A549 (cell line): ENCODE data around the gene NHSL1. TPM values are rescaled to one million over a fixed set of nuclear protein-coding genes. Genes with fewer than 3 reads are reported as not detected.

Source experiments
- ATAC-seq, 2 experiments: fragments of 200-7000 bp in 1 of 2; fragments of >200 bp in 1 of 2; cut with Nextera tagmentation in 1 of 2; cut with Tn5 transposase in 1 of 2; 3 replicates each; pipeline versions ENCODE4 v1.8.0 to v1.9.1; 2018 to 2020; ENCODE audit warnings: mild to moderate bottlenecking in 1 of 2, moderate library complexity in 1 of 2
- CTCF ChIA-PET: fragments of 300-600 bp; sonication (Branson Sonifier 250); formaldehyde crosslinking; extraction: SDS; loops from one replicate; lab custom pipeline; 2021; ENCODE audit warnings: antibody characterized with exemption, inconsistent platforms; lab: Yijun Ruan, JAX
- POLR2A ChIA-PET: fragments of 350-600 bp; formaldehyde crosslinking; extraction: SDS; loops from one replicate; lab custom pipeline; 2021; ENCODE audit warnings: antibody characterized with exemption, inconsistent platforms; lab: Yijun Ruan, JAX
- DNase-seq, 2 experiments: peaks; one replicate each; pipeline versions ENCODE4 v3.0.0 to v3.0.0-alpha.2; 2011 to 2016; ENCODE audit warnings: low read depth in 1 of 2, low spot score in 1 of 2
- FAIRE-seq: peaks from 2 replicates; lab custom pipeline; 2011; peaks lifted over from hg19 to GRCh38; lab: Jason Lieb, UNC
- H3K27ac ChIP-seq, 2 experiments: fragments of >200 bp; sonication (Bioruptor Twin); formaldehyde crosslinking; 3 replicates each; pipeline ENCODE4 v1.5.1; 2016 to 2017
- H3K4me1 ChIP-seq: fragments of >200 bp; sonication (Bioruptor Twin); formaldehyde crosslinking; 3 replicates; pipeline ENCODE4 v1.6.1; 2016
- H3K4me2 ChIP-seq: fragments of >200 bp; sonication (Bioruptor Twin); formaldehyde crosslinking; 3 replicates; pipeline ENCODE4 v1.6.1; 2016
- H3K4me3 ChIP-seq: fragments of >200 bp; sonication (Bioruptor Twin); formaldehyde crosslinking; 3 replicates; pipeline ENCODE4 v1.5.1; 2016
- H3K9me3 ChIP-seq: fragments of >200 bp; sonication (Bioruptor Twin); formaldehyde crosslinking; 3 replicates; pipeline ENCODE4 v1.6.1; 2016
- CBX2 ChIP-seq: fragments of 200-600 bp; sonication (generic); IDR thresholded peaks from 2 replicates; pipeline ENCODE4 v1.6.1; 2016; ENCODE audit warnings: low read depth, mild to moderate bottlenecking, borderline replicate concordance
- CHD4 ChIP-seq: fragments of 200-600 bp; sonication (generic); IDR thresholded peaks from 2 replicates; pipeline ENCODE4 v1.6.1; 2016; ENCODE audit warnings: antibody characterized with exemption, mild to moderate bottlenecking, borderline replicate concordance
- EHF ChIP-seq: fragments of 250-450 bp; sonication (Bioruptor Pico); IDR thresholded peaks from 2 replicates; pipeline ENCODE4 v1.5.0; 2020; ENCODE audit warnings: mild to moderate bottlenecking
- EHMT2 ChIP-seq: fragments of 200-600 bp; sonication (generic); IDR thresholded peaks from 2 replicates; pipeline ENCODE4 v1.6.1; 2016; ENCODE audit warnings: antibody characterized with exemption, low read depth, mild to moderate bottlenecking, moderate library complexity
- EP300 ChIP-seq, 2 experiments: fragments of >200 bp; sonication (Bioruptor Twin); formaldehyde crosslinking; IDR thresholded peaks; 2 replicates in 1 of 2; 3 replicates in 1 of 2; pipeline ENCODE4 v1.6.1; 2016 to 2017
- ESRRA ChIP-seq: fragments of 150-350 bp; IDR thresholded peaks from 2 replicates; pipeline ENCODE4 v1.6.1; 2014; ENCODE audit warnings: mild to moderate bottlenecking, low read length, borderline replicate concordance
- FOXS1 ChIP-seq: fragments of 250-450 bp; sonication (Bioruptor Pico); IDR thresholded peaks from 2 replicates; pipeline ENCODE4 v1.5.0; 2020; ENCODE audit warnings: mild to moderate bottlenecking, moderate library complexity
- HDAC2 ChIP-seq: fragments of 200-600 bp; sonication (generic); IDR thresholded peaks from 2 replicates; pipeline ENCODE4 v1.6.1; 2016
- HOXB13 ChIP-seq: fragments of 250-450 bp; sonication (Bioruptor Pico); IDR thresholded peaks from 2 replicates; pipeline ENCODE4 v1.5.0; 2020; ENCODE audit warnings: low read depth, mild to moderate bottlenecking, moderate library complexity
- JUNB ChIP-seq: fragments of >200 bp; sonication (Bioruptor Twin); formaldehyde crosslinking; IDR thresholded peaks from 2 replicates; pipeline ENCODE4 v1.6.1; 2016
- KDM1A ChIP-seq: fragments of 200-600 bp; sonication (generic); IDR thresholded peaks from 2 replicates; pipeline ENCODE4 v1.6.1; 2016; ENCODE audit warnings: low read depth, mild to moderate bottlenecking
- KDM5A ChIP-seq: fragments of 200-600 bp; sonication (generic); IDR thresholded peaks from 2 replicates; pipeline ENCODE4 v1.6.1; 2016; ENCODE audit warnings: antibody characterized with exemption, mild to moderate bottlenecking
- MAFK ChIP-seq: fragments of 450-650 bp; IDR thresholded peaks from 2 replicates; pipeline ENCODE4 v1.6.1; 2014; ENCODE audit not compliant: partially characterized antibody
- MAZ ChIP-seq: fragments of 150-350 bp; IDR thresholded peaks from 2 replicates; pipeline ENCODE4 v1.6.1; 2014; ENCODE audit warnings: antibody characterized with exemption, low read depth, low read length, borderline replicate concordance
- NPAS2 ChIP-seq: fragments of 250-450 bp; sonication (Bioruptor Pico); IDR thresholded peaks from 2 replicates; pipeline ENCODE4 v1.8.0; 2022; ENCODE audit warnings: mild to moderate bottlenecking, moderate library complexity, borderline replicate concordance
- PHF8 ChIP-seq: fragments of 200-600 bp; sonication (generic); IDR thresholded peaks from 2 replicates; pipeline ENCODE4 v1.6.1; 2016; ENCODE audit warnings: low read depth, mild to moderate bottlenecking, antibody characterized with exemption, moderate library complexity, borderline replicate concordance
- POLR2A ChIP-seq: IDR thresholded peaks from 2 replicates; pipeline ENCODE4 v1.6.1; 2012; ENCODE audit warnings: mild to moderate bottlenecking, low read length
- POLR2AphosphoS2 ChIP-seq: conservative IDR thresholded peaks from 2 replicates; pipeline ENCODE4 v1.6.1; 2012; ENCODE audit warnings: low read length, improper control_type of control experiment, inconsistent platforms
- RCOR1 ChIP-seq: fragments of 150-350 bp; IDR thresholded peaks from 2 replicates; pipeline ENCODE4 v1.6.1; 2014; ENCODE audit warnings: antibody characterized with exemption, low read length, low read depth
- SMC3 ChIP-seq: fragments of >200 bp; sonication (Bioruptor Twin); formaldehyde crosslinking; IDR thresholded peaks from 3 replicates; pipeline ENCODE4 v1.6.1; 2018; ENCODE audit warnings: inconsistent platforms
- ZFP36 ChIP-seq: fragments of 450-650 bp; IDR thresholded peaks from 2 replicates; pipeline ENCODE4 v1.6.1; 2014; ENCODE audit warnings: borderline replicate concordance; ENCODE audit not compliant: partially characterized antibody
- WGBS: methylation state at CpG from one replicate; pipeline ENCODE4 v1.1.6; 2017; ENCODE audit errors: missing lambda C conversion rate; 5-methylcytosine and 5-hydroxymethylcytosine counted together
- polyA plus RNA-seq, 4 experiments: library from polyadenylated mRNA; depleted of rRNA in 3 of 4; stranded (reverse); fragments of >200 nt; fragmentation: RNase III in 1 of 4; extraction: RNeasy Plus Mini Kit Qiagen cat#74134 plus additional on column Dnase treatment in 1 of 4; gene quantifications; 2 replicates in 3 of 4; 3 replicates in 1 of 4; pipeline ENCODE4 v1.2.3, GENCODE V29; 2011 to 2017
- TF ChIP-seq, protein P1 (sequence below): fragments of 150-350 bp; IDR thresholded peaks from 2 replicates; pipeline ENCODE4 v1.6.1; 2014; ENCODE audit warnings: low read depth, mild to moderate bottlenecking, low read length
- TF ChIP-seq, protein P2 (sequence below): fragments of 450-650 bp; IDR thresholded peaks from 2 replicates; pipeline ENCODE4 v1.6.1; 2014; ENCODE audit warnings: antibody characterized with exemption
- TF ChIP-seq, protein P3 (sequence below): fragments of >200 bp; sonication (Bioruptor Twin); formaldehyde crosslinking; IDR thresholded peaks from 2 replicates; pipeline ENCODE4 v1.6.1; 2016
- TF ChIP-seq, protein P4 (sequence below): IDR thresholded peaks from 2 replicates; pipeline ENCODE4 v1.6.1; 2012
- TF ChIP-seq, protein P5 (sequence below): fragments of 200-600 bp; sonication (generic); IDR thresholded peaks from 2 replicates; pipeline ENCODE4 v1.6.1; 2016; ENCODE audit warnings: antibody characterized with exemption, mild to moderate bottlenecking, moderate library complexity
- TF ChIP-seq, protein P6 (sequence below): IDR thresholded peaks from 2 replicates; pipeline ENCODE4 v1.6.1; 2012; ENCODE audit warnings: low read depth, borderline replicate concordance
- TF ChIP-seq, protein P7 (sequence below): fragments of 250-450 bp; sonication (Bioruptor Pico); IDR thresholded peaks from 2 replicates; pipeline ENCODE4 v1.5.0; 2021; ENCODE audit warnings: mild to moderate bottlenecking, moderate library complexity, borderline replicate concordance
- TF ChIP-seq, protein P8 (sequence below): fragments of >200 bp; sonication (Bioruptor Twin); formaldehyde crosslinking; IDR thresholded peaks from 3 replicates; pipeline ENCODE4 v1.6.1; 2016

The NHSL1 gene
- polyA plus RNA-seq, 2 of the 4 experiments (the other 2 are of a cell fraction), result 1.6 to 2.8 TPM

DNA sequence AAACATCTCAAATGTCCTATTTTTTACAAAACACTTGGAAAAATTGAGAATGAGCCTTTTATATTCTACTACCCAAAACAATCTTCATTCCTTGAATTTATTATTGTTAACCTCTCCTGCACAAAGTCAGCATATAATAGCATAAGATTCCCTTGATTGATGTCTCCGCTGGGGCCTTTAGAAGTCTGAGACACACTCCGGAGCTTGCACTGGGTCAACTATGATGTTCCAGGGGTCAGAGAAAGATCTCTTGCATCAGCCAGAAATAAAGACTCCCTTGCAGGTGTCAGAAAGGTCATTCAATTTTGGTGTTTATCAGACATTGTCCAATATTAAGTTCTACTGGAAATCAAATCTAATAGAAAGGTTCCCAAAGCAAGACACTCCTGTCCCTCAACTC lies 29.7 kb upstream of the NHSL1 start:
- TF ChIP-seq JUNB (no peak), HDAC2 (no peak), KDM5A (no peak), NPAS2 (CRISPR knock-in tag) (no peak), FOXS1 (no peak), RCOR1 (no peak), POLR2AphosphoS2 (no peak), ZFP36 (no peak), CHD4 (no peak), MAFK (no peak), EP300 (IDR thresholded peaks at IDR 0.05) (no peak)
- TF ChIP-seq, protein P1, sequence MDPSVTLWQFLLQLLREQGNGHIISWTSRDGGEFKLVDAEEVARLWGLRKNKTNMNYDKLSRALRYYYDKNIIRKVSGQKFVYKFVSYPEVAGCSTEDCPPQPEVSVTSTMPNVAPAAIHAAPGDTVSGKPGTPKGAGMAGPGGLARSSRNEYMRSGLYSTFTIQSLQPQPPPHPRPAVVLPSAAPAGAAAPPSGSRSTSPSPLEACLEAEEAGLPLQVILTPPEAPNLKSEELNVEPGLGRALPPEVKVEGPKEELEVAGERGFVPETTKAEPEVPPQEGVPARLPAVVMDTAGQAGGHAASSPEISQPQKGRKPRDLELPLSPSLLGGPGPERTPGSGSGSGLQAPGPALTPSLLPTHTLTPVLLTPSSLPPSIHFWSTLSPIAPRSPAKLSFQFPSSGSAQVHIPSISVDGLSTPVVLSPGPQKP, result no peak
- TF ChIP-seq, protein P2, sequence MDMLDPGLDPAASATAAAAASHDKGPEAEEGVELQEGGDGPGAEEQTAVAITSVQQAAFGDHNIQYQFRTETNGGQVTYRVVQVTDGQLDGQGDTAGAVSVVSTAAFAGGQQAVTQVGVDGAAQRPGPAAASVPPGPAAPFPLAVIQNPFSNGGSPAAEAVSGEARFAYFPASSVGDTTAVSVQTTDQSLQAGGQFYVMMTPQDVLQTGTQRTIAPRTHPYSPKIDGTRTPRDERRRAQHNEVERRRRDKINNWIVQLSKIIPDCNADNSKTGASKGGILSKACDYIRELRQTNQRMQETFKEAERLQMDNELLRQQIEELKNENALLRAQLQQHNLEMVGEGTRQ, result no peak
- TF ChIP-seq, protein P3, sequence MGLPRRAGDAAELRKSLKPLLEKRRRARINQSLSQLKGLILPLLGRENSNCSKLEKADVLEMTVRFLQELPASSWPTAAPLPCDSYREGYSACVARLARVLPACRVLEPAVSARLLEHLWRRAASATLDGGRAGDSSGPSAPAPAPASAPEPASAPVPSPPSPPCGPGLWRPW, result no peak
- TF ChIP-seq, protein P4, sequence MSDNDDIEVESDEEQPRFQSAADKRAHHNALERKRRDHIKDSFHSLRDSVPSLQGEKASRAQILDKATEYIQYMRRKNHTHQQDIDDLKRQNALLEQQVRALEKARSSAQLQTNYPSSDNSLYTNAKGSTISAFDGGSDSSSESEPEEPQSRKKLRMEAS, result no peak
- TF ChIP-seq, protein P5, sequence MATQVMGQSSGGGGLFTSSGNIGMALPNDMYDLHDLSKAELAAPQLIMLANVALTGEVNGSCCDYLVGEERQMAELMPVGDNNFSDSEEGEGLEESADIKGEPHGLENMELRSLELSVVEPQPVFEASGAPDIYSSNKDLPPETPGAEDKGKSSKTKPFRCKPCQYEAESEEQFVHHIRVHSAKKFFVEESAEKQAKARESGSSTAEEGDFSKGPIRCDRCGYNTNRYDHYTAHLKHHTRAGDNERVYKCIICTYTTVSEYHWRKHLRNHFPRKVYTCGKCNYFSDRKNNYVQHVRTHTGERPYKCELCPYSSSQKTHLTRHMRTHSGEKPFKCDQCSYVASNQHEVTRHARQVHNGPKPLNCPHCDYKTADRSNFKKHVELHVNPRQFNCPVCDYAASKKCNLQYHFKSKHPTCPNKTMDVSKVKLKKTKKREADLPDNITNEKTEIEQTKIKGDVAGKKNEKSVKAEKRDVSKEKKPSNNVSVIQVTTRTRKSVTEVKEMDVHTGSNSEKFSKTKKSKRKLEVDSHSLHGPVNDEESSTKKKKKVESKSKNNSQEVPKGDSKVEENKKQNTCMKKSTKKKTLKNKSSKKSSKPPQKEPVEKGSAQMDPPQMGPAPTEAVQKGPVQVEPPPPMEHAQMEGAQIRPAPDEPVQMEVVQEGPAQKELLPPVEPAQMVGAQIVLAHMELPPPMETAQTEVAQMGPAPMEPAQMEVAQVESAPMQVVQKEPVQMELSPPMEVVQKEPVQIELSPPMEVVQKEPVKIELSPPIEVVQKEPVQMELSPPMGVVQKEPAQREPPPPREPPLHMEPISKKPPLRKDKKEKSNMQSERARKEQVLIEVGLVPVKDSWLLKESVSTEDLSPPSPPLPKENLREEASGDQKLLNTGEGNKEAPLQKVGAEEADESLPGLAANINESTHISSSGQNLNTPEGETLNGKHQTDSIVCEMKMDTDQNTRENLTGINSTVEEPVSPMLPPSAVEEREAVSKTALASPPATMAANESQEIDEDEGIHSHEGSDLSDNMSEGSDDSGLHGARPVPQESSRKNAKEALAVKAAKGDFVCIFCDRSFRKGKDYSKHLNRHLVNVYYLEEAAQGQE, result no peak
- TF ChIP-seq, all 56 proteins: peak for 0
- no peak overlapping the region for H3K4me2 ChIP-seq

DNA sequence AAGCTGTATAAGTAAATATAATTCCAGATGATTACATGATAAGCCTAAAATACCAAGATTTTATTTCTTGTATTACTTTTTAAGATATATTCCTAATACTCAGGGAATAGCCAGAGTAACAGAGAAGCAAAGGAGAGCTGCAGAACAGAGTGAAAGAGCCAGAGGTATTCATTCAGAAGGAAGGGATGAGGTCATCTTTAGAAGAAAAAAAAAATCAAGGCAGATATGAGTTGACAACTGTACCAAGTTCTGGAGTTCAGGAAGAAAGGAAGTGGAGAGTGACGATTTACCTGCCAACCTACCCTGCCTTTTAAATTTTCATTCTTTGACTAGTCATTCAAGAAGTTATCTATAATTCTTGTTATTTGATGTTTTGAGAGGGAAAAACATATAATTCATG lies 28.8 kb upstream of the NHSL1 start:
- CTCF ChIA-PET, result no interaction called here
- Histone ChIP-seq H3K27ac (no peak overlapping the region), H3K4me2 (no peak overlapping the region), H3K4me3 (no peak overlapping the region), H3K9me3 (no peaks in the 10 kb centered on the region), H3K4me1 (no peaks in the 10 kb centered on the region)
- no peak for DNase-seq
- ATAC-seq, result no peak
- WGBS, result 90% methylated on average over 1 of the region's 1 CpG
- POLR2A ChIA-PET, result no interaction called here
- no peak for FAIRE-seq
- TF ChIP-seq, protein P6, sequence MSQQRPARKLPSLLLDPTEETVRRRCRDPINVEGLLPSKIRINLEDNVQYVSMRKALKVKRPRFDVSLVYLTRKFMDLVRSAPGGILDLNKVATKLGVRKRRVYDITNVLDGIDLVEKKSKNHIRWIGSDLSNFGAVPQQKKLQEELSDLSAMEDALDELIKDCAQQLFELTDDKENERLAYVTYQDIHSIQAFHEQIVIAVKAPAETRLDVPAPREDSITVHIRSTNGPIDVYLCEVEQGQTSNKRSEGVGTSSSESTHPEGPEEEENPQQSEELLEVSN, result no peak
- TF ChIP-seq EHF (CRISPR knock-in tag) (no peak), ESRRA (no peak), HOXB13 (CRISPR knock-in tag) (no peak), CBX2 (no peak), KDM1A (no peak), POLR2A (no peak), SMC3 (no peak), EHMT2 (no peak), NPAS2 (CRISPR knock-in tag) (no peak), PHF8 (no peak), MAZ (no peak), EP300 (IDR thresholded peaks at IDR 0.05) (no peak)
- TF ChIP-seq, protein P4, result no peak
- TF ChIP-seq, protein P7, sequence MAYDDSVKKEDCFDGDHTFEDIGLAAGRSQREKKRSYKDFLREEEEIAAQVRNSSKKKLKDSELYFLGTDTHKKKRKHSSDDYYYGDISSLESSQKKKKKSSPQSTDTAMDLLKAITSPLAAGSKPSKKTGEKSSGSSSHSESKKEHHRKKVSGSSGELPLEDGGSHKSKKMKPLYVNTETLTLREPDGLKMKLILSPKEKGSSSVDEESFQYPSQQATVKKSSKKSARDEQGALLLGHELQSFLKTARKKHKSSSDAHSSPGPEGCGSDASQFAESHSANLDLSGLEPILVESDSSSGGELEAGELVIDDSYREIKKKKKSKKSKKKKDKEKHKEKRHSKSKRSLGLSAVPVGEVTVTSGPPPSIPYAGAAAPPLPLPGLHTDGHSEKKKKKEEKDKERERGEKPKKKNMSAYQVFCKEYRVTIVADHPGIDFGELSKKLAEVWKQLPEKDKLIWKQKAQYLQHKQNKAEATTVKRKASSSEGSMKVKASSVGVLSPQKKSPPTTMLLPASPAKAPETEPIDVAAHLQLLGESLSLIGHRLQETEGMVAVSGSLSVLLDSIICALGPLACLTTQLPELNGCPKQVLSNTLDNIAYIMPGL (CRISPR knock-in tag), result no peak
- TF ChIP-seq, protein P8, sequence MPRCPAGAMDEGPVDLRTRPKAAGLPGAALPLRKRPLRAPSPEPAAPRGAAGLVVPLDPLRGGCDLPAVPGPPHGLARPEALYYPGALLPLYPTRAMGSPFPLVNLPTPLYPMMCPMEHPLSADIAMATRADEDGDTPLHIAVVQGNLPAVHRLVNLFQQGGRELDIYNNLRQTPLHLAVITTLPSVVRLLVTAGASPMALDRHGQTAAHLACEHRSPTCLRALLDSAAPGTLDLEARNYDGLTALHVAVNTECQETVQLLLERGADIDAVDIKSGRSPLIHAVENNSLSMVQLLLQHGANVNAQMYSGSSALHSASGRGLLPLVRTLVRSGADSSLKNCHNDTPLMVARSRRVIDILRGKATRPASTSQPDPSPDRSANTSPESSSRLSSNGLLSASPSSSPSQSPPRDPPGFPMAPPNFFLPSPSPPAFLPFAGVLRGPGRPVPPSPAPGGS, result no peak

More for the DNA sequence above, 29.7 kb upstream of the NHSL1 start:
- Histone ChIP-seq H3K4me3 (no peak overlapping the region), H3K4me1 (no peaks in the 10 kb centered on the region), H3K9me3 (no peaks in the 10 kb centered on the region), H3K27ac (no peak overlapping the region)
- WGBS, result 83% methylated on average over 2 of the region's 2 CpGs
- no peak for DNase-seq
- ATAC-seq, result no peak
- ChIA-PET CTCF (no interaction called here), POLR2A (no interaction called here)
- FAIRE-seq, result no peak
